Measurements from ENCODE around the gene MAPKAP1. TPM values are rescaled to one million over a fixed set of nuclear protein-coding genes. Genes with fewer than 3 reads are reported as not detected.

The MAPKAP1 gene
- total RNA-seq, 4 donors from 2014 or later = 57.6 to 70.2 (median 68.7) TPM

DNA sequence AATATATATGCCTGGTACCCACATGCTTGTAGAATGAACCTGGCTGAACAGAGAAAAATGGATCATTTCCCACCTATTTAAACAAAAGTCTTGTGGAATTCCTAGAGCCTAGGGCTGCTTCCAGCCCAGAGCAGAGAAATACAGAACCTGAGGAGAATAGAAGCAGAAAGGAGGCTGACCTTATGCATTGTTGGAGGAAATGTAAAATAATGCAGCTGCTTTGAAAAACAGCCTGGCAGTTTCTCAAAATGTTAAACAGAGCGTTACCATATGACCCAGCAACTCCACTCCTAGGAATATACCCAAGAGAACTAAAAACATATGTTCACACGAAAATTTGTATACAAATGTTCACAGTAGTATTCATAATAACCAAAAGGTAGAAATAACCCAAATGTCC lies 15.1 kb downstream of the MAPKAP1 start:
- Histone ChIP-seq H3K27ac (no peak overlapping the region), H3K4me1 (no peaks in the 10 kb centered on the region), H3K27me3 (no peaks in the 10 kb centered on the region), H3K36me3 (no peaks in the 10 kb centered on the region), H3K9me3 (no peaks in the 10 kb centered on the region), H3K4me3 (no peak overlapping the region)
- WGBS = 82% methylated on average over 2 of the region's 2 CpGs
- DNase-seq (ENCODE audit: low spot score in 2 of 2) = no peak
- TF ChIP-seq, protein P1, sequence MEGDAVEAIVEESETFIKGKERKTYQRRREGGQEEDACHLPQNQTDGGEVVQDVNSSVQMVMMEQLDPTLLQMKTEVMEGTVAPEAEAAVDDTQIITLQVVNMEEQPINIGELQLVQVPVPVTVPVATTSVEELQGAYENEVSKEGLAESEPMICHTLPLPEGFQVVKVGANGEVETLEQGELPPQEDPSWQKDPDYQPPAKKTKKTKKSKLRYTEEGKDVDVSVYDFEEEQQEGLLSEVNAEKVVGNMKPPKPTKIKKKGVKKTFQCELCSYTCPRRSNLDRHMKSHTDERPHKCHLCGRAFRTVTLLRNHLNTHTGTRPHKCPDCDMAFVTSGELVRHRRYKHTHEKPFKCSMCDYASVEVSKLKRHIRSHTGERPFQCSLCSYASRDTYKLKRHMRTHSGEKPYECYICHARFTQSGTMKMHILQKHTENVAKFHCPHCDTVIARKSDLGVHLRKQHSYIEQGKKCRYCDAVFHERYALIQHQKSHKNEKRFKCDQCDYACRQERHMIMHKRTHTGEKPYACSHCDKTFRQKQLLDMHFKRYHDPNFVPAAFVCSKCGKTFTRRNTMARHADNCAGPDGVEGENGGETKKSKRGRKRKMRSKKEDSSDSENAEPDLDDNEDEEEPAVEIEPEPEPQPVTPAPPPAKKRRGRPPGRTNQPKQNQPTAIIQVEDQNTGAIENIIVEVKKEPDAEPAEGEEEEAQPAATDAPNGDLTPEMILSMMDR (IDR thresholded peaks at IDR 0.05) = no peak
- no peak for TF ChIP-seq POLR2AphosphoS5 (IDR thresholded peaks at IDR 0.05)
- no peak for TF ChIP-seq POLR2A (IDR thresholded peaks at IDR 0.05)
- no peak for TF ChIP-seq EP300 (IDR thresholded peaks at IDR 0.05)

DNA sequence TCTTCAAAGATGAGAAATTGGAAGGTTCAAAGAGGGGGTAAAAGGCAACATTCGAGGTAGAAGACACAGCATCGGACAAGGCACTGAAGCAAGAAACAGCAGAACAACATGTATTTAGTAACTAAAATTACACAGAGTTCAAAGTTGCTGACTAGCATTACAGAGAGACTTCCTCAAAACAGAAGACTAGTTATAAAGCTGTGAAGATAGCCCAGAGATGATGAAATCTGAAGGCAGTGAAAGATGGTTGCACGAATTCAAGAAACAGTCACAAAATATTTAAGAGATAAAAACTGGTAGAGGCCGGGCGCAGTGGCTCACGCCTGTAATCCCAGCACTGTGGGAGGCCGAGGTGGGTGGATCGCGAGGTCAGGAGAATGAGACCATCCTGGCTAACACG lies 16.3 kb downstream of the MAPKAP1 start:
- WGBS = 93% methylated on average over 10 of the region's 10 CpGs
- DNase-seq (ENCODE audit: low spot score in 2 of 2) = no peak

DNA sequence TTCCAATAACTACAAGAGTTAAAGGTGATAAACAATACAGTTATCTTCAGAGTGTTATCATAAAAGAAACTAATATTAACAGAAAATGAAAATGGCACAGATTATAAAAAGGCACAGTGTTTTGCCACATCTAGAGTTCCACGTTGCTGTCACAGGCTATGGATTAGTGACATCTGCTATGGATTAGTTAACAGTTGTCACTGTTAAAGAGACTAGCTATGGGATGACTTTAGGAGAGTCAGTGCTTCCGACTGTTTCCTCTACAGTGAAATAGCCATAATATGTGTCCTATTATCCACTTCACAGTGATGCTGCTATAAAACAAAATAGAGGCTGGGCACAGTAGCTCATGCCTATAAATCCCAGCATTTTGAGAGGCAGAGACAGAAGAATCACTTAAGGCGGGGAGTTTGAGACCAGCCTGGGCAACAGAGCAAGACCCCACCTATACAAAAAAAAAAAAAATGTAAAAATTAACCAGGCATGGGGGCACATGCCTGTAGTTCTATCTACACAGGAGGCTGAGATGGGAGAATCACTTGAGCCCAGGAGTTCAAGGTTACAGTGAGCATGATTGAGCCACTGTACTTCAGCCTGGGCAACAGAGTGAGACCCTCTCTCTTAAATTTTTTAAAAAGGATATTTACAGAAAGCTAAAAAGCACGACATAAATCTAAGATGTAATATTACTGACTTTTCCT lies 19.7 kb downstream of the MAPKAP1 start:
- DNase-seq (ENCODE audit: low spot score in 2 of 2) = no peak
- Histone ChIP-seq H3K27ac (no peak overlapping the region), H3K4me3 (no peak overlapping the region), H3K27me3 (no peaks in the 10 kb centered on the region), H3K36me3 (no peaks in the 10 kb centered on the region), H3K4me1 (no peaks in the 10 kb centered on the region), H3K9me3 (no peaks in the 10 kb centered on the region)
- no peak for TF ChIP-seq POLR2A (IDR thresholded peaks at IDR 0.05)
- TF ChIP-seq, protein P1 (IDR thresholded peaks at IDR 0.05) = no peak
- TF ChIP-seq POLR2AphosphoS5 (IDR thresholded peaks at IDR 0.05) = no peak
- no peak for TF ChIP-seq EP300 (IDR thresholded peaks at IDR 0.05)
- WGBS = 86% methylated on average over 4 of the region's 4 CpGs

More for the DNA sequence above, 16.3 kb downstream of the MAPKAP1 start:
- no peak for TF ChIP-seq POLR2A (IDR thresholded peaks at IDR 0.05)
- TF ChIP-seq EP300 (IDR thresholded peaks at IDR 0.05) = no peak
- TF ChIP-seq, protein P1 (IDR thresholded peaks at IDR 0.05) = no peak
- TF ChIP-seq POLR2AphosphoS5 (IDR thresholded peaks at IDR 0.05) = no peak
- Histone ChIP-seq H3K9me3 (no peaks in the 10 kb centered on the region), H3K36me3 (no peaks in the 10 kb centered on the region), H3K4me1 (no peaks in the 10 kb centered on the region), H3K27ac (no peak overlapping the region), H3K27me3 (no peaks in the 10 kb centered on the region), H3K4me3 (no peak overlapping the region)

DNA sequence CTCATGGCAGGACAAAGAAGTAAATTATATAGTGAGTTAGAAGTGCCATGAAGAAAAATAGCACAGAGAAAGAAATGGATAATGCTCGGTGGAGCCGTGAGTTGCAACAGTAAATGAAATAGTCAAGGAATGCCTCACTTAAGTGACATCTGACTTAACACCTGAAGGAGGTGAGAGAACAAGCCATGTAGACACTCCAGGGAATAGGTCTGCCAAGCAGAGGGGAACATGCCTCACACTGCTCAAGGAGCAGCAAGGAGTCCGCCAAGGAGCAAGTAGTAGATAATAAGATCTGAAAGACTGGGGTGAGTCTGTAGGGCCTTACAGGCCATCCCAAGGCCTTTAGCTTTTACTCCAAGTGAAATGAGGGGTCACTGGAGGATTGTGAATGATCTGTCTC lies 21.8 kb downstream of the MAPKAP1 start:
- H3K27me3 ChIP-seq = no peaks in the 10 kb centered on the region
- H3K4me3 ChIP-seq = no peak overlapping the region
- TF ChIP-seq, protein P1 (IDR thresholded peaks at IDR 0.05) = no peak
- TF ChIP-seq POLR2A (IDR thresholded peaks at IDR 0.05) (no peak), POLR2AphosphoS5 (IDR thresholded peaks at IDR 0.05) (no peak), EP300 (IDR thresholded peaks at IDR 0.05) (no peak)
- DNase-seq (ENCODE audit: low spot score in 2 of 2) = no peak
- H3K4me1 ChIP-seq = no peaks in the 10 kb centered on the region
- no peak overlapping the region for H3K27ac ChIP-seq
- no peaks in the 10 kb centered on the region for H3K9me3 ChIP-seq
- 99% methylated on average over 3 of the region's 3 CpGs for WGBS
- no peaks in the 10 kb centered on the region for H3K36me3 ChIP-seq

DNA sequence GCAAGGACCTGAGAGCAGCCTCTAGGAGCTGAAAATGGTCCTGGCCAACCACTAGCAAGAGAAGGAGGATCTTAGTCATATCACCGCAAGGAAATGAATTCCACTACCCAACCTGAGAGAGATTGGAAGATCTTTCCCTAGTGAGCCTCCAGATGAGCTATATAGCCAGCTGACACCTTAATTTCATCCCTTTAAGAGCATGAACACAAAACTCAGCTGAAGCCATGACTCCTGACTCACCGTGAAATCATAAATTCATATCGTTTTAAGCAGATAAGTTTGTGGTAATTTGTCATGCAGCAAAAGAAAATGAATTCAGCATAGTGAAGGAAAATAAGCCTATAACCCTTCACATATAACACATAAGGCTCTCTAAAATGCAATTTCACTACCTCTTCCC lies 23.5 kb downstream of the MAPKAP1 start:
- no peak overlapping the region for H3K4me3 ChIP-seq
- no peaks in the 10 kb centered on the region for H3K4me1 ChIP-seq
- no peaks in the 10 kb centered on the region for H3K27me3 ChIP-seq
- DNase-seq (ENCODE audit: low spot score in 2 of 2) = no peak
- H3K36me3 ChIP-seq = no peaks in the 10 kb centered on the region
- TF ChIP-seq EP300 (IDR thresholded peaks at IDR 0.05) (no peak), POLR2AphosphoS5 (IDR thresholded peaks at IDR 0.05) (no peak), POLR2A (IDR thresholded peaks at IDR 0.05) (no peak)
- TF ChIP-seq, protein P1 (IDR thresholded peaks at IDR 0.05) = no peak
- WGBS = 92% methylated on average over 3 of the region's 3 CpGs
- H3K27ac ChIP-seq = no peak overlapping the region
- no peaks in the 10 kb centered on the region for H3K9me3 ChIP-seq

Measured in suprapubic skin (tissue), 4 donors.